ENCODE data around the gene SULF2.

Gene SULF2

DNA sequence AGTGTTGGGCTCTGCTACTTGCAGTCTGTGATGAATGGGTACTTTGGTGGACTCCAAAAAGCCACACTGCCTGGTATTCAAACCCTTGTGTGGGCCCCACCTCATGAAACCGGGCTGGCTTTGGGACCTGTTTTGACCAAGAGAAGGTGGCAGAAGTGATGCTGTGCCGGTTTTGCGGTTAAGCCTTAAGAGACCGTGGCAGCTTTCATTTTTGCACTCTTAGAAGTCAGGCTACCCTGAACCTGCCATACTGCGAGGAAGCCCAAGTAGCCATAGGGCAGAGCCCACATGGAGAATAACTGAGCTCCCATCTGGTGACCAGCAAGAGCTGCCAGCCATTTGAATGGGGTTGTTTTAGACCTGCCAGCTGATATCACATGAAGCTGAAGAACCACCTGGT is 10.2 kb downstream of the SULF2 start:
- H3K4me1 ChIP-seq (ENCODE audit: low read depth, poor library complexity, severe bottlenecking), result no peaks in the 10 kb centered on the region
- H3K4me2 ChIP-seq, result no peak overlapping the region
- H3K27ac ChIP-seq, result no peak overlapping the region
- no peak overlapping the region for H3K4me3 ChIP-seq (IDR thresholded peaks at IDR 0.05; ENCODE audit: insufficient read depth, low read depth, low read length)
- H2AFZ ChIP-seq (ENCODE audit: low read depth), result no peak overlapping the region
- H3K9ac ChIP-seq, result no peak overlapping the region
- TF ChIP-seq, protein P1, sequence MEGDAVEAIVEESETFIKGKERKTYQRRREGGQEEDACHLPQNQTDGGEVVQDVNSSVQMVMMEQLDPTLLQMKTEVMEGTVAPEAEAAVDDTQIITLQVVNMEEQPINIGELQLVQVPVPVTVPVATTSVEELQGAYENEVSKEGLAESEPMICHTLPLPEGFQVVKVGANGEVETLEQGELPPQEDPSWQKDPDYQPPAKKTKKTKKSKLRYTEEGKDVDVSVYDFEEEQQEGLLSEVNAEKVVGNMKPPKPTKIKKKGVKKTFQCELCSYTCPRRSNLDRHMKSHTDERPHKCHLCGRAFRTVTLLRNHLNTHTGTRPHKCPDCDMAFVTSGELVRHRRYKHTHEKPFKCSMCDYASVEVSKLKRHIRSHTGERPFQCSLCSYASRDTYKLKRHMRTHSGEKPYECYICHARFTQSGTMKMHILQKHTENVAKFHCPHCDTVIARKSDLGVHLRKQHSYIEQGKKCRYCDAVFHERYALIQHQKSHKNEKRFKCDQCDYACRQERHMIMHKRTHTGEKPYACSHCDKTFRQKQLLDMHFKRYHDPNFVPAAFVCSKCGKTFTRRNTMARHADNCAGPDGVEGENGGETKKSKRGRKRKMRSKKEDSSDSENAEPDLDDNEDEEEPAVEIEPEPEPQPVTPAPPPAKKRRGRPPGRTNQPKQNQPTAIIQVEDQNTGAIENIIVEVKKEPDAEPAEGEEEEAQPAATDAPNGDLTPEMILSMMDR (conservative IDR thresholded peaks at IDR 0.05; ENCODE audit: low read depth, low read length), result no peak
- H4K20me1 ChIP-seq (ENCODE audit: insufficient read depth), result no peaks in the 10 kb centered on the region
- H3K36me3 ChIP-seq (ENCODE audit: insufficient read depth), result no peaks in the 10 kb centered on the region
- no peaks in the 10 kb centered on the region for H3K79me2 ChIP-seq (ENCODE audit: insufficient read depth, low read depth)
- peaks cover 65% of the 10 kb centered on the region for H3K27me3 ChIP-seq (ENCODE audit: insufficient read depth, low read depth)

DNA sequence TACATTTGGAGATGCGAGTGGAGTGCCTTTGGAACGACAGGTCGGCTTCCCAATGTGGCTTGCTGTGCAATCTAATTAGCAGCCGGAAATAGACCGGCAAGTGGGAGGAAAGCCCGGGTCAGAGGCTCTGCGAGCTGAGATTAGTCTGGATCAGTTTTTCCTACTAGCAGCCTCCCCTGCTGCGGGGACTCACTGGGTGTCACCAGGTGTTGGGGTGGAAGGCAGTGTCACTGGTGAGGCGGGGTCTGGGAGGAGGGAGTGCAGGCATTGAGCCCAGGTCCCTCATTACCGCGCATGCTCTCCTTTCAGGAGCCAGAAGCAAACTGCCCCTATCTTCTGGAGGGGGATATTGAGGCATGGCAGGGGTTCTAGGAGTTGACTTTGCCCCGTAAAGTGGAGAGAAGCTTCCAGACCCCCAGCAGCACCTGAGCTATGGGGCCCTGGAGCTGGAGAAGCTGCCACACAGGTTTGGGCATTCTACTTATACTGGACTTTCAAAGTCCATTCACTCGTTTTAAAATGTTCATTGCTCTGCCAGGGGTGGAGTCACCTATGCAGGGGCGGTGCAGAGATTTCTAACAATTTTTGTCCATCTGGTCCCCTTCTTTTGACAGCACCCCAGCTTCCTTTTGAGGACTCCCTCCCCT is 11.0 kb downstream of the SULF2 start:
- H3K27me3 ChIP-seq (ENCODE audit: insufficient read depth, low read depth), result peaks cover 65% of the 10 kb centered on the region
- H3K4me3 ChIP-seq (IDR thresholded peaks at IDR 0.05; ENCODE audit: insufficient read depth, low read depth, low read length), result no peak overlapping the region
- TF ChIP-seq, protein P1 (conservative IDR thresholded peaks at IDR 0.05; ENCODE audit: low read depth, low read length), result no peak
- H4K20me1 ChIP-seq (ENCODE audit: insufficient read depth), result no peaks in the 10 kb centered on the region
- no peak overlapping the region for H3K4me2 ChIP-seq
- no peak overlapping the region for H3K27ac ChIP-seq
- H3K9ac ChIP-seq, result no peak overlapping the region
- H2AFZ ChIP-seq (ENCODE audit: low read depth), result no peak overlapping the region
- H3K79me2 ChIP-seq (ENCODE audit: insufficient read depth, low read depth), result no peaks in the 10 kb centered on the region
- H3K4me1 ChIP-seq (ENCODE audit: low read depth, poor library complexity, severe bottlenecking), result no peaks in the 10 kb centered on the region
- no peaks in the 10 kb centered on the region for H3K36me3 ChIP-seq (ENCODE audit: insufficient read depth)

- Histone ChIP-seq H3K27ac (no peak overlapping the region), H3K27me3 (ENCODE audit: insufficient read depth, low read depth) (peaks cover 65% of the 10 kb centered on the region), H3K4me2 (no peak overlapping the region), H3K36me3 (ENCODE audit: insufficient read depth) (no peaks in the 10 kb centered on the region), H3K4me3 (IDR thresholded peaks at IDR 0.05; ENCODE audit: insufficient read depth, low read depth, low read length) (no peak overlapping the region), H3K4me1 (ENCODE audit: low read depth, poor library complexity, severe bottlenecking) (no peaks in the 10 kb centered on the region), H4K20me1 (ENCODE audit: insufficient read depth) (no peaks in the 10 kb centered on the region), H3K79me2 (ENCODE audit: insufficient read depth, low read depth) (no peaks in the 10 kb centered on the region), H2AFZ (ENCODE audit: low read depth) (no peak overlapping the region), H3K9ac (no peak overlapping the region)
- TF ChIP-seq, protein P1 (conservative IDR thresholded peaks at IDR 0.05; ENCODE audit: low read depth, low read length), result no peak
These were observed 11.9 kb downstream of the SULF2 start for GRCh38 chr20:47773371-47773786.

- Histone ChIP-seq H3K9ac (no peak overlapping the region), H3K4me1 (ENCODE audit: low read depth, poor library complexity, severe bottlenecking) (no peaks in the 10 kb centered on the region), H3K27ac (no peak overlapping the region), H3K4me2 (no peak overlapping the region), H3K79me2 (ENCODE audit: insufficient read depth, low read depth) (no peaks in the 10 kb centered on the region), H3K4me3 (IDR thresholded peaks at IDR 0.05; ENCODE audit: insufficient read depth, low read depth, low read length) (no peak overlapping the region), H2AFZ (ENCODE audit: low read depth) (no peak overlapping the region), H3K27me3 (ENCODE audit: insufficient read depth, low read depth) (peaks cover 61% of the 10 kb centered on the region), H4K20me1 (ENCODE audit: insufficient read depth) (no peaks in the 10 kb centered on the region), H3K36me3 (ENCODE audit: insufficient read depth) (no peaks in the 10 kb centered on the region)
- TF ChIP-seq, protein P1 (conservative IDR thresholded peaks at IDR 0.05; ENCODE audit: low read depth, low read length), result no peak
These were observed 14.3 kb downstream of the SULF2 start for GRCh38 chr20:47770935-47771334.

Data from KMS-11 (cell line).